ENCODE data around the gene ACR. TPM values are rescaled to one million over a fixed set of nuclear protein-coding genes. Genes with fewer than 3 reads are reported as not detected.

The ACR gene
- total RNA-seq, 1 donor from 2014 or later = 0.45 TPM

- TF ChIP-seq CTCF (IDR thresholded peaks at IDR 0.05) = no peak
- Mint-ChIP-seq H3K4me1 (ENCODE audit: low read depth) (no peaks in the 10 kb centered on the region), H3K27ac (ENCODE audit: unreplicated experiment) (no peak overlapping the region), H3K4me3 (ENCODE audit: unreplicated experiment) (no peak overlapping the region), H3K9me3 (ENCODE audit: low read depth) (no peaks in the 10 kb centered on the region), H3K27me3 (ENCODE audit: low read depth) (peaks cover 6% of the 10 kb centered on the region), H3K36me3 (ENCODE audit: low read depth) (peaks cover 7% of the 10 kb centered on the region)
- peak; percentile 74 for DNase-seq (ENCODE audit: low spot score)
Observed at GRCh38 chr22:50715250-50715649, 22.8 kb upstream of the ACR start.

GRCh38 chr22:50715776-50716175, 22.2 kb upstream of the ACR start:
- no peak overlapping the region for H3K27ac Mint-ChIP-seq (ENCODE audit: unreplicated experiment)
- no peak for DNase-seq (ENCODE audit: low spot score)
- H3K36me3 Mint-ChIP-seq (ENCODE audit: low read depth) = peaks cover 4% of the 10 kb centered on the region
- H3K4me1 Mint-ChIP-seq (ENCODE audit: low read depth) = no peaks in the 10 kb centered on the region
- peaks cover 6% of the 10 kb centered on the region for H3K27me3 Mint-ChIP-seq (ENCODE audit: low read depth)
- H3K9me3 Mint-ChIP-seq (ENCODE audit: low read depth) = no peaks in the 10 kb centered on the region
- no peak for TF ChIP-seq CTCF (IDR thresholded peaks at IDR 0.05)
- no peak overlapping the region for H3K4me3 Mint-ChIP-seq (ENCODE audit: unreplicated experiment)

GRCh38 chr22:50716290-50717024, 21.5 kb upstream of the ACR start:
- no peak for TF ChIP-seq CTCF (IDR thresholded peaks at IDR 0.05)
- H3K4me1 Mint-ChIP-seq (ENCODE audit: low read depth) = no peaks in the 10 kb centered on the region
- DNase-seq (ENCODE audit: low spot score) = no peak
- no peaks in the 10 kb centered on the region for H3K9me3 Mint-ChIP-seq (ENCODE audit: low read depth)
- H3K36me3 Mint-ChIP-seq (ENCODE audit: low read depth) = peaks cover 2% of the 10 kb centered on the region
- no peak overlapping the region for H3K27ac Mint-ChIP-seq (ENCODE audit: unreplicated experiment)
- H3K27me3 Mint-ChIP-seq (ENCODE audit: low read depth) = peaks cover 6% of the 10 kb centered on the region
- no peak overlapping the region for H3K4me3 Mint-ChIP-seq (ENCODE audit: unreplicated experiment)

GRCh38 chr22:50717709-50718351, 20.2 kb upstream of the ACR start:
- Mint-ChIP-seq H3K4me3 (ENCODE audit: unreplicated experiment) (no peak overlapping the region), H3K27ac (ENCODE audit: unreplicated experiment) (no peak overlapping the region), H3K36me3 (ENCODE audit: low read depth) (peaks cover 6% of the 10 kb centered on the region), H3K27me3 (ENCODE audit: low read depth) (peaks cover 6% of the 10 kb centered on the region), H3K4me1 (ENCODE audit: low read depth) (no peaks in the 10 kb centered on the region), H3K9me3 (ENCODE audit: low read depth) (no peaks in the 10 kb centered on the region)
- DNase-seq (ENCODE audit: low spot score) = no peak
- no peak for TF ChIP-seq CTCF (IDR thresholded peaks at IDR 0.05)

GRCh38 chr22:50718352-50718709, 19.7 kb upstream of the ACR start:
- Mint-ChIP-seq H3K9me3 (ENCODE audit: low read depth) (no peaks in the 10 kb centered on the region), H3K36me3 (ENCODE audit: low read depth) (peaks cover 8% of the 10 kb centered on the region), H3K4me3 (ENCODE audit: unreplicated experiment) (no peak overlapping the region), H3K4me1 (ENCODE audit: low read depth) (no peaks in the 10 kb centered on the region), H3K27ac (ENCODE audit: unreplicated experiment) (no peak overlapping the region), H3K27me3 (ENCODE audit: low read depth) (peaks cover 6% of the 10 kb centered on the region)
- no peak for TF ChIP-seq CTCF (IDR thresholded peaks at IDR 0.05)
- no peak for DNase-seq (ENCODE audit: low spot score)

All from chondrocyte (in vitro differentiated cells).